Measurements from ENCODE around the gene AIFM2. TPM values are rescaled to one million over a fixed set of nuclear protein-coding genes. Genes with fewer than 3 reads are reported as not detected.

The AIFM2 gene
- total RNA-seq, 4 donors from 2014 or later = 3.3 to 10.0 (median 6.7) TPM

GRCh38 chr10:70135046-70135445, 2.4 kb upstream of the AIFM2 start:
- no peaks in the 10 kb centered on the region for H3K27me3 ChIP-seq
- peaks cover 8% of the 10 kb centered on the region for H3K36me3 ChIP-seq
- TF ChIP-seq POLR2A (IDR thresholded peaks at IDR 0.05) = no peak
- no peak for TF ChIP-seq POLR2AphosphoS5 (IDR thresholded peaks at IDR 0.05)
- WGBS = 61% methylated on average over 3 of the region's 3 CpGs
- no peak overlapping the region for H3K4me3 ChIP-seq
- peaks cover 48% of the 10 kb centered on the region for H3K4me1 ChIP-seq
- no peaks in the 10 kb centered on the region for H3K9me3 ChIP-seq
- DNase-seq (ENCODE audit: low spot score in 2 of 2) = peak in 1 of 2 donors; percentile 44
- no peak overlapping the region for H3K27ac ChIP-seq

DNA sequence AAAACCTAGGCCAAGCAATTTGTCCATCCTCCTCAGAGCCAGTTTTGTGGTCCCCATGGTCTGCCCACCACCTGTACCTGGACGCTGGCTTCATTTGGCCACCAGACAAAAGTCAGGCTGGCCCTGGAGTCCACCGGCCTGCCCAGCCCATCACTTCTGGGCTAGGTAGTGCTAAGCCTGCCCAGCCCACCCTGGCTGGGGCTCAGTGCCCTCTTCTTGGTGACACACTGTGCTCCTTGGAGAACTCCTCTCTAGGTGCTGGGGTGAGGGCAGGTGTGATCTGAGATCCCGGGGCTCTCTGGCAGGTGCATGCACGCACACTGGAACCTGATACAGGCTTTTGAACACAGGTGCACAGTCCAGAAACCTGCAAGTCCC, 1.1 kb downstream of the AIFM2 start:
- Histone ChIP-seq H3K9me3 (no peaks in the 10 kb centered on the region), H3K4me1 (peaks cover 26% of the 10 kb centered on the region), H3K27me3 (no peaks in the 10 kb centered on the region), H3K4me3 (peak overlapping the region; percentile 68), H3K27ac (peak overlapping the region; percentile 39), H3K36me3 (no peaks in the 10 kb centered on the region)
- 93% methylated on average over 3 of the region's 4 CpGs for WGBS
- TF ChIP-seq CTCF (IDR thresholded peaks at IDR 0.05) = no peak
- DNase-seq (ENCODE audit: low spot score in 2 of 2) = peak; percentile 56 to 69

GRCh38 chr10:70130878-70131559, 1.6 kb downstream of the AIFM2 start:
- 69% methylated on average over 9 of the region's 10 CpGs for WGBS
- Histone ChIP-seq H3K27me3 (no peaks in the 10 kb centered on the region), H3K4me1 (peaks cover 26% of the 10 kb centered on the region), H3K9me3 (no peaks in the 10 kb centered on the region), H3K36me3 (no peaks in the 10 kb centered on the region), H3K4me3 (peak overlapping the region; percentile 68), H3K27ac (peak overlapping the region; percentile 41)
- TF ChIP-seq EP300 (IDR thresholded peaks at IDR 0.05) = no peak
- peak in 1 of 3 donors; percentile 76 for TF ChIP-seq POLR2AphosphoS5 (IDR thresholded peaks at IDR 0.05)
- TF ChIP-seq POLR2A (IDR thresholded peaks at IDR 0.05) = peak in 1 of 2 donors; percentile 51
- no peak for TF ChIP-seq CTCF (IDR thresholded peaks at IDR 0.05)
- peak; percentile 72 to 83 for DNase-seq (ENCODE audit: low spot score in 2 of 2)

- Histone ChIP-seq H3K4me1 (peaks cover 12% of the 10 kb centered on the region), H3K4me3 (no peak overlapping the region), H3K27ac (no peak overlapping the region), H3K9me3 (no peaks in the 10 kb centered on the region), H3K36me3 (peaks cover 10% of the 10 kb centered on the region), H3K27me3 (no peaks in the 10 kb centered on the region)
- no peak for DNase-seq (ENCODE audit: low spot score in 2 of 2)
- 98% methylated on average over 15 of the region's 15 CpGs for WGBS
- TF ChIP-seq CTCF (IDR thresholded peaks at IDR 0.05) (no peak), POLR2A (IDR thresholded peaks at IDR 0.05) (no peak), POLR2AphosphoS5 (IDR thresholded peaks at IDR 0.05) (no peak), EP300 (IDR thresholded peaks at IDR 0.05) (no peak)
Measured at GRCh38 chr10:70126700-70127395, 5.8 kb downstream of the AIFM2 start.

DNA sequence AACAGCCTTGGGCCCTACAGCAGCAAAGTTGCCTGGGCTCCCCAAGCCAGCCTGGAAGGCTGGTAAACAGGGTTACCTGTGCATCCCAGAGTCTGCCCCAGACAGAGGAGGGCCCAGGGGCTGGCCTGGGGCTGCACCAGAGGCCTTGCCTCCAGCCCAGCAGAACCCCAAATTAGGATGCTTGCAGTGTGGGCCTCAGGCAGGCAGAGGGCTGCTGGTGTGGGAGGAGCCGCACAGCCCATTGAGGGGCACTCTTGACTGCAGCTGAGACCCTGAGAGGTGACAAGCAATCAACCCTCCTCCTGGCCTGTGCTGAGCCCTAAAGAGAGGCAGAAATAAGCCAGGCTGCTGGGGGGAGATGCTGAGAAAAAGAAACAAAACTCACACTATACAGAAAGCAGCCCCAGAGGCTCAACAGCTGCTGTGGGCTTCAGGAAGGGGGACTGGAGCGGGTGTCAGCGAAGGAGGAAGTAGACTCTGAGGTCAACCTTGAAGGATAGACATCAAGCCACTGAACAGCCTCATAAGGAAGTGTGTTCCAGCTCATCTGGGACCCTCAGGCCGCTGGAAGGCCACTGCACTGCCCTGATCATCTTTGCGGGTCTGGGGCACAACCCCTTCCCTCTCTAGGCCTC, 6.6 kb downstream of the AIFM2 start:
- DNase-seq (ENCODE audit: low spot score in 2 of 2) = no peak
- Histone ChIP-seq H3K4me3 (no peak overlapping the region), H3K27me3 (no peaks in the 10 kb centered on the region), H3K36me3 (peaks cover 13% of the 10 kb centered on the region), H3K4me1 (peaks cover 4% of the 10 kb centered on the region), H3K9me3 (no peaks in the 10 kb centered on the region), H3K27ac (no peak overlapping the region)
- no peak for TF ChIP-seq EP300 (IDR thresholded peaks at IDR 0.05)
- 82% methylated on average over 5 of the region's 5 CpGs for WGBS

- WGBS = 100% methylated on average over 3 of the region's 3 CpGs
- Histone ChIP-seq H3K9me3 (no peaks in the 10 kb centered on the region), H3K4me1 (peaks cover 10% of the 10 kb centered on the region), H3K36me3 (peaks cover 24% of the 10 kb centered on the region), H3K27me3 (no peaks in the 10 kb centered on the region), H3K4me3 (no peak overlapping the region), H3K27ac (no peak overlapping the region)
- TF ChIP-seq EP300 (IDR thresholded peaks at IDR 0.05) (no peak), POLR2A (IDR thresholded peaks at IDR 0.05) (no peak), CTCF (IDR thresholded peaks at IDR 0.05) (no peak), POLR2AphosphoS5 (IDR thresholded peaks at IDR 0.05) (no peak)
- no peak for DNase-seq (ENCODE audit: low spot score in 2 of 2)
Measured at GRCh38 chr10:70124918-70125317, 7.7 kb downstream of the AIFM2 start.
